HCT116 (cell line): ENCODE results near the gene RND2.

Experiments used
- EGR1 ChIP-seq: IDR thresholded peaks from 2 replicates; pipeline ENCODE4 v1.6.1; 2012; ENCODE audit warnings: low read depth
- EZH2 ChIP-seq: fragments of 200-600 bp; sonication (generic); IDR thresholded peaks from 2 replicates; pipeline ENCODE4 v1.6.1; 2017; ENCODE audit warnings: antibody characterized with exemption, mixed run types
- EZH2phosphoT487 ChIP-seq: fragments of 200-600 bp; IDR thresholded peaks from 2 replicates; pipeline ENCODE4 v1.6.1; 2018; ENCODE audit warnings: antibody characterized with exemption, borderline replicate concordance
- POLR2A ChIP-seq: IDR thresholded peaks from 2 replicates; pipeline ENCODE4 v1.7.0; 2011; ENCODE audit warnings: borderline replicate concordance; ENCODE audit not compliant: insufficient read depth, insufficient read length; ENCODE audit errors: extremely low read depth
- POLR2AphosphoS5 ChIP-seq: IDR thresholded peaks from 2 replicates; pipeline ENCODE4 v1.6.1; 2011; ENCODE audit warnings: mild to moderate bottlenecking, low read depth, low read length, moderate library complexity
- RAD21 ChIP-seq: IDR thresholded peaks from 2 replicates; pipeline ENCODE4 v1.6.1; 2012; ENCODE audit warnings: low read depth, mild to moderate bottlenecking
- SIN3A ChIP-seq: IDR thresholded peaks from 2 replicates; pipeline ENCODE4 v1.6.1; 2012; ENCODE audit warnings: low read depth
- TF ChIP-seq, protein P1 (sequence below), 3 experiments: fragments of 200-600 bp in 1 of 3; sonication (generic) in 1 of 3; IDR thresholded peaks in 2 of 3; conservative IDR thresholded peaks in 1 of 3; 2 replicates each; pipeline ENCODE4 v1.5.1; 2012 to 2017; ENCODE audit warnings: low read depth in 2 of 3, low read length in 2 of 3, antibody characterized with exemption in 1 of 3, borderline replicate concordance in 1 of 3, control low read depth in 1 of 3, mild to moderate bottlenecking in 1 of 3, mixed read lengths in 1 of 3, mixed run types in 1 of 3, moderate library complexity in 1 of 3; ENCODE audit not compliant: insufficient read depth in 1 of 3
- TF ChIP-seq, protein P2 (sequence below): IDR thresholded peaks from 2 replicates; pipeline ENCODE4 v1.6.1; 2012

DNA sequence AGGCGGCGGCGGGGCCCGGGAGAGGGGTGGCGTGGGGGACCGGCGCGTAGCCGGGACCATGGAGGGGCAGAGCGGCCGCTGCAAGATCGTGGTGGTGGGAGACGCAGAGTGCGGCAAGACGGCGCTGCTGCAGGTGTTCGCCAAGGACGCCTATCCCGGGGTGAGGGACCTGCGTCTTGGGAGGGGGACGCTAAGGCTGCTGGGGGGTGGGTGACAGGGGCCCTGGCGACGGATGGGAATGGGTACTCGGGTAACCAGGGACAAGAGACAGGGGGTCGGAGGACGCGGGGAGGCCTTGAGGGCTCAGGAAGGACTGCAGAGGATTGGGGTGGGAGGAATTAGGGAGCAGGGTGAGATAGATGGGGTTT lies 243 bp downstream of the RND2 start:
- TF ChIP-seq EZH2 (no peak), POLR2A (no peak), SIN3A (no peak), EGR1 (no peak), EZH2phosphoT487 (no peak), RAD21 (no peak), POLR2AphosphoS5 (no peak)
- TF ChIP-seq, protein P1, sequence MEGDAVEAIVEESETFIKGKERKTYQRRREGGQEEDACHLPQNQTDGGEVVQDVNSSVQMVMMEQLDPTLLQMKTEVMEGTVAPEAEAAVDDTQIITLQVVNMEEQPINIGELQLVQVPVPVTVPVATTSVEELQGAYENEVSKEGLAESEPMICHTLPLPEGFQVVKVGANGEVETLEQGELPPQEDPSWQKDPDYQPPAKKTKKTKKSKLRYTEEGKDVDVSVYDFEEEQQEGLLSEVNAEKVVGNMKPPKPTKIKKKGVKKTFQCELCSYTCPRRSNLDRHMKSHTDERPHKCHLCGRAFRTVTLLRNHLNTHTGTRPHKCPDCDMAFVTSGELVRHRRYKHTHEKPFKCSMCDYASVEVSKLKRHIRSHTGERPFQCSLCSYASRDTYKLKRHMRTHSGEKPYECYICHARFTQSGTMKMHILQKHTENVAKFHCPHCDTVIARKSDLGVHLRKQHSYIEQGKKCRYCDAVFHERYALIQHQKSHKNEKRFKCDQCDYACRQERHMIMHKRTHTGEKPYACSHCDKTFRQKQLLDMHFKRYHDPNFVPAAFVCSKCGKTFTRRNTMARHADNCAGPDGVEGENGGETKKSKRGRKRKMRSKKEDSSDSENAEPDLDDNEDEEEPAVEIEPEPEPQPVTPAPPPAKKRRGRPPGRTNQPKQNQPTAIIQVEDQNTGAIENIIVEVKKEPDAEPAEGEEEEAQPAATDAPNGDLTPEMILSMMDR (IDR thresholded peaks at IDR 0.05 in 2 of 3, conservative IDR thresholded peaks at IDR 0.05 in 1 of 3; ENCODE audit: borderline replicate concordance in 1 of 3, insufficient read depth in 1 of 3, low read depth in 2 of 3, low read length in 2 of 3): no peak
- TF ChIP-seq, protein P2, sequence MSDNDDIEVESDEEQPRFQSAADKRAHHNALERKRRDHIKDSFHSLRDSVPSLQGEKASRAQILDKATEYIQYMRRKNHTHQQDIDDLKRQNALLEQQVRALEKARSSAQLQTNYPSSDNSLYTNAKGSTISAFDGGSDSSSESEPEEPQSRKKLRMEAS: no peak
